ENCODE results near the gene RARB. TPM values are rescaled to one million over a fixed set of nuclear protein-coding genes. Genes with fewer than 3 reads are reported as not detected.

RARB gene
- polyA plus RNA-seq, 1 donor from 2014 or later, result 13.2 TPM

DNA sequence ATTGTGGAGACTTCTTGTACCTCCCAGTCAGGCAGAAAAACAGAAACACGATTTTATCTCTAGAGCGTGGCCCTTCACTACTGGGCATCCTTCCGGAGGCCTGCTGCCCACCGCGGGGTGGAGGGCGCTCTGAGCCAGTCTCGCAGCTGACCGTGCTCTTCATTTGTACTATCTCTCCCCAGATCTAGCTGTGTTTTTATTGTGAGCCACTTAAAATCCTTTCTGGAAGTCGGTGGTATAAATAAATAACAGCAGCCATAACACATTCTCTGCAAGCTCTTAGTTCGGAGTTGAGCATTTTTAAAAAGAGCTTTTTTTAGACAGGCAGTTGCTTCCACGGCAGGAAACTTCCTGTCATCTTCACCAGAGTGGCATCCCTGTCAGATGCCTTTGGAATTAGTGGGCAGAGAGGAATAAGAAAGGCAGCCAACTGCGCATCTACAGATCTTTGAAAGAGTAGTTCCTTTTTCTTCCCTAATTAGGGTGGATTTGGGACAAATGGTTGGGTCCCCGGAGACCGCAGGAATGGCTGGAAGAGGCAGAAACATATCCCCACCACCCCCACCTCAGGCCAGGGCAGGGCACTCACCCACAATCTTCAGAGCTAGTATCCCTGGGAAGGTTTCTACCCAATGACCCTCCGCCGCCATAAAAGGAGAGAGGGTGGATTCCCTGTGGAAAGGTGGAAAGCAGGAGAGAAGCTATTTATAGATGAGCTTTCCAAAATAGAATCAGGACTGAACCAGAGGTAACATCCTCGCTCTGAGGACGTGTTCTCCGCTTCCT, 145.5 kb downstream of the RARB start:
- no peaks in the 10 kb centered on the region for H3F3A ChIP-seq (ENCODE audit: insufficient read depth, low read length, poor library complexity, severe bottlenecking)
- no peak overlapping the region for H3K4me3 ChIP-seq (ENCODE audit: low read length)
- H4K20me1 ChIP-seq (ENCODE audit: insufficient read depth), result no peaks in the 10 kb centered on the region
- H2AFZ ChIP-seq (ENCODE audit: low read depth, low read length), result no peak overlapping the region
- no peaks in the 10 kb centered on the region for H3K9me2 ChIP-seq (ENCODE audit: insufficient read depth, low read length)
- H3K9me3 ChIP-seq (ENCODE audit: low read length), result no peaks in the 10 kb centered on the region
- H3K9ac ChIP-seq (ENCODE audit: low read length), result no peak overlapping the region
- H3K4me2 ChIP-seq (ENCODE audit: low read length), result no peak overlapping the region
- H3K27ac ChIP-seq (ENCODE audit: low read length), result no peak overlapping the region
- H3K79me2 ChIP-seq (replicated peaks; ENCODE audit: insufficient read depth, low read length), result no peaks in the 10 kb centered on the region
- H3K36me3 ChIP-seq (ENCODE audit: insufficient read depth, low read length), result no peaks in the 10 kb centered on the region
- TF ChIP-seq EP300 (conservative IDR thresholded peaks at IDR 0.05; ENCODE audit: poor library complexity, severe bottlenecking) (no peak), RAD21 (conservative IDR thresholded peaks at IDR 0.05) (no peak), MXI1 (conservative IDR thresholded peaks at IDR 0.05; ENCODE audit: poor library complexity, severe bottlenecking) (no peak), SMC3 (conservative IDR thresholded peaks at IDR 0.05; ENCODE audit: poor library complexity) (no peak), TAF1 (IDR thresholded peaks at IDR 0.05; ENCODE audit: low read depth) (no peak), POLR2AphosphoS5 (IDR thresholded peaks at IDR 0.05) (no peak)
- TF ChIP-seq, protein P1, sequence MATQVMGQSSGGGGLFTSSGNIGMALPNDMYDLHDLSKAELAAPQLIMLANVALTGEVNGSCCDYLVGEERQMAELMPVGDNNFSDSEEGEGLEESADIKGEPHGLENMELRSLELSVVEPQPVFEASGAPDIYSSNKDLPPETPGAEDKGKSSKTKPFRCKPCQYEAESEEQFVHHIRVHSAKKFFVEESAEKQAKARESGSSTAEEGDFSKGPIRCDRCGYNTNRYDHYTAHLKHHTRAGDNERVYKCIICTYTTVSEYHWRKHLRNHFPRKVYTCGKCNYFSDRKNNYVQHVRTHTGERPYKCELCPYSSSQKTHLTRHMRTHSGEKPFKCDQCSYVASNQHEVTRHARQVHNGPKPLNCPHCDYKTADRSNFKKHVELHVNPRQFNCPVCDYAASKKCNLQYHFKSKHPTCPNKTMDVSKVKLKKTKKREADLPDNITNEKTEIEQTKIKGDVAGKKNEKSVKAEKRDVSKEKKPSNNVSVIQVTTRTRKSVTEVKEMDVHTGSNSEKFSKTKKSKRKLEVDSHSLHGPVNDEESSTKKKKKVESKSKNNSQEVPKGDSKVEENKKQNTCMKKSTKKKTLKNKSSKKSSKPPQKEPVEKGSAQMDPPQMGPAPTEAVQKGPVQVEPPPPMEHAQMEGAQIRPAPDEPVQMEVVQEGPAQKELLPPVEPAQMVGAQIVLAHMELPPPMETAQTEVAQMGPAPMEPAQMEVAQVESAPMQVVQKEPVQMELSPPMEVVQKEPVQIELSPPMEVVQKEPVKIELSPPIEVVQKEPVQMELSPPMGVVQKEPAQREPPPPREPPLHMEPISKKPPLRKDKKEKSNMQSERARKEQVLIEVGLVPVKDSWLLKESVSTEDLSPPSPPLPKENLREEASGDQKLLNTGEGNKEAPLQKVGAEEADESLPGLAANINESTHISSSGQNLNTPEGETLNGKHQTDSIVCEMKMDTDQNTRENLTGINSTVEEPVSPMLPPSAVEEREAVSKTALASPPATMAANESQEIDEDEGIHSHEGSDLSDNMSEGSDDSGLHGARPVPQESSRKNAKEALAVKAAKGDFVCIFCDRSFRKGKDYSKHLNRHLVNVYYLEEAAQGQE (IDR thresholded peaks at IDR 0.05; ENCODE audit: borderline replicate concordance), result no peak
- TF ChIP-seq, protein P2, sequence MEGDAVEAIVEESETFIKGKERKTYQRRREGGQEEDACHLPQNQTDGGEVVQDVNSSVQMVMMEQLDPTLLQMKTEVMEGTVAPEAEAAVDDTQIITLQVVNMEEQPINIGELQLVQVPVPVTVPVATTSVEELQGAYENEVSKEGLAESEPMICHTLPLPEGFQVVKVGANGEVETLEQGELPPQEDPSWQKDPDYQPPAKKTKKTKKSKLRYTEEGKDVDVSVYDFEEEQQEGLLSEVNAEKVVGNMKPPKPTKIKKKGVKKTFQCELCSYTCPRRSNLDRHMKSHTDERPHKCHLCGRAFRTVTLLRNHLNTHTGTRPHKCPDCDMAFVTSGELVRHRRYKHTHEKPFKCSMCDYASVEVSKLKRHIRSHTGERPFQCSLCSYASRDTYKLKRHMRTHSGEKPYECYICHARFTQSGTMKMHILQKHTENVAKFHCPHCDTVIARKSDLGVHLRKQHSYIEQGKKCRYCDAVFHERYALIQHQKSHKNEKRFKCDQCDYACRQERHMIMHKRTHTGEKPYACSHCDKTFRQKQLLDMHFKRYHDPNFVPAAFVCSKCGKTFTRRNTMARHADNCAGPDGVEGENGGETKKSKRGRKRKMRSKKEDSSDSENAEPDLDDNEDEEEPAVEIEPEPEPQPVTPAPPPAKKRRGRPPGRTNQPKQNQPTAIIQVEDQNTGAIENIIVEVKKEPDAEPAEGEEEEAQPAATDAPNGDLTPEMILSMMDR (IDR thresholded peaks at IDR 0.05; ENCODE audit: poor library complexity, severe bottlenecking), result no peak
- H3K27me3 ChIP-seq (ENCODE audit: insufficient read depth, low read depth, low read length), result no peaks in the 10 kb centered on the region

DNA sequence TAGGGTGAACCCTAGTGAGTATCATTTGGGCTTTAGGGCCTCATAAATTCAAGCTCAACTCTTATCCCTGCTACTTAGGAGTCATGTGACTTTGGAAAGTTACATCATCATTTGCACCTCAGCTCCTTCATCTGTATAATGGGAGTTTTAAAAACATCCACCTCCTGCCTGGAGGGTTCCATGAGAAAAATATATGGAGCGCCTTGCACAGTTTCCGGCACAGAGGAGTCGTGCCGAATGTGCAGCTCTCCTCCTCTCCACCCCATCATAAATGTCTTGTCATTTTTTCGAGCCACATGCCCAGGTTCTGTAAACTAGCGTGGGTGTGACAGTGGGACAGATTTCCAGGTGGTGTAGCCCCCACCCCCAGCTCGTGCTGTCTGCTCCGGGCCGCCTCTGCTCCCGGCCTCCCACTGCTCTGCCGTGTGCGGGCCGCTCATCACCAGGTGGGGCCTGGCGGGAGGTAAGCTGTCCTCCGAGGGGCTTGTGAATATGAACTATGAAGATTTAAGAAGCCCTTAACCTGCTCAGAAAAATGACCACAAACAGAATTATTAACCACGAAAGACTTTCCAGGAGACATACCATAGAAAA, 146.2 kb downstream of the RARB start:
- H2AFZ ChIP-seq (ENCODE audit: low read depth, low read length), result no peak overlapping the region
- no peak overlapping the region for H3K4me3 ChIP-seq (ENCODE audit: low read length)
- no peaks in the 10 kb centered on the region for H3K36me3 ChIP-seq (ENCODE audit: insufficient read depth, low read length)
- no peaks in the 10 kb centered on the region for H3K79me2 ChIP-seq (replicated peaks; ENCODE audit: insufficient read depth, low read length)
- H3K9me2 ChIP-seq (ENCODE audit: insufficient read depth, low read length), result no peaks in the 10 kb centered on the region
- no peak overlapping the region for H3K27ac ChIP-seq (ENCODE audit: low read length)
- no peaks in the 10 kb centered on the region for H4K20me1 ChIP-seq (ENCODE audit: insufficient read depth)
- H3K4me2 ChIP-seq (ENCODE audit: low read length), result no peak overlapping the region
- H3K9me3 ChIP-seq (ENCODE audit: low read length), result no peaks in the 10 kb centered on the region
- H3F3A ChIP-seq (ENCODE audit: insufficient read depth, low read length, poor library complexity, severe bottlenecking), result no peaks in the 10 kb centered on the region
- TF ChIP-seq, protein P2 (IDR thresholded peaks at IDR 0.05; ENCODE audit: poor library complexity, severe bottlenecking), result no peak
- TF ChIP-seq, protein P1 (IDR thresholded peaks at IDR 0.05; ENCODE audit: borderline replicate concordance), result no peak
- TF ChIP-seq TAF1 (IDR thresholded peaks at IDR 0.05; ENCODE audit: low read depth) (no peak), RAD21 (conservative IDR thresholded peaks at IDR 0.05) (no peak), MXI1 (conservative IDR thresholded peaks at IDR 0.05; ENCODE audit: poor library complexity, severe bottlenecking) (no peak), POLR2AphosphoS5 (IDR thresholded peaks at IDR 0.05) (no peak), SMC3 (conservative IDR thresholded peaks at IDR 0.05; ENCODE audit: poor library complexity) (no peak), EP300 (conservative IDR thresholded peaks at IDR 0.05; ENCODE audit: poor library complexity, severe bottlenecking) (no peak), EZH2 (IDR thresholded peaks at IDR 0.05; ENCODE audit: borderline replicate concordance, insufficient read depth, low read length, poor library complexity, severe bottlenecking) (no peak)
- H3K27me3 ChIP-seq (ENCODE audit: insufficient read depth, low read depth, low read length), result no peaks in the 10 kb centered on the region
- H3K9ac ChIP-seq (ENCODE audit: low read length), result no peak overlapping the region

All from neural cell (in vitro differentiated cells).